ENCODE data around the gene MYH14. TPM values are rescaled to one million over a fixed set of nuclear protein-coding genes. Genes with fewer than 3 reads are reported as not detected.
A peak's percentile ranks its signal among the peaks of the same experiment; 100 is the strongest.

Gene MYH14
- total and polyA plus RNA-seq, 9 of the 15 experiments (the other 6 are each of a cell fraction or from before 2014, with no cell fraction given): 0.04 to 0.86 (median 0.19) TPM; not detected in 2

DNA sequence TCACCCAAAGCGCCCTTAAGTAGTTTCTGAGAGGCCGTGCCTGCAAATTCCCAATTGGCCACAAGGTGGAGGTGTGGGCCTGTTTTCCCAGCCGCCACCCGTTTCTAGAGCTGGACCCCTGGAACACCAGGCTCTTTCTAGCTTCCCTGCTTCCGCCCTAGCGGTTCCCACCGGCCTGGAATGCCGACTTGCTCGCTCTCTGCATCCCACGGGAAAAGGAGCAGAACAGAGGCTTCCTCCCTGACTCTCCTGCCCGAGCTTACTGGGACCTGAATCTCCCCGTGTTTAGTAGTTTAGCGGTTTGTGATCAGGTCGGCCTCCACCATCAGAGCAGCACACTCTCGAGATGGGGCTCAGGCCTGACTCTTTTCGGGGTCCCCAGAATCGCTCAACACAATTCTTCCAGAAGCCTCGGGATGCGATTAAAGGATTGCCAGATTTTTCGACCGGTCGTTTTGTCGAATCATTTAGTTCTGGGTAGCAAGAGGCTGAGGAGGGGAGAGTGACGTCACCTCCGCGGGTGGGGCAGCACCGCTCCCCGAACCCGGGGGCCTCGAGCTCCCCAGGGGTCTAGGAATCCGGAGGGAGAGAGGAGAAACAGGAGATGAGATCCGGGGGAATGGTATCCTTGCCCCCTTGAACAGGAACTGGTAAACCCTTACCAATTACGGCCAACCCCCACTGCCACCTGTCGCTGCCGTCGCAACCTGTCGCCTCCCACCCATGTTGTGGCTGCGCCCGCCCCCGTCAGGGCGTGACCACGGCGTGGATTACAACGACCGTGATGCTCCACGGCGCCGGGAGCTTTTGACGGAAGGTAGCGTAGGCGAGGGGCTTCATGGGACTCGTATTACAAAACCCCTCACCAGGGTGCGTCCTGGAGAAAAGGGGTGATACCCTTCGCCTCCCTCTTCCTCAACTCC, 154.0 kb downstream of the MYH14 start (continued):
- TF ChIP-seq, protein P1, sequence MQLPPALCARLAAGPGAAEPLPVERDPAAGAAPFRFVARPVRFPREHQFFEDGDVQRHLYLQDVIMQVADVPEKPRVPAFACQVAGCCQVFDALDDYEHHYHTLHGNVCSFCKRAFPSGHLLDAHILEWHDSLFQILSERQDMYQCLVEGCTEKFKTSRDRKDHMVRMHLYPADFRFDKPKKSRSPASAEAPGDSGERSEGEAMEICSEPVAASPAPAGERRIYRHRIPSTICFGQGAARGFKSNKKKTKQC (CRISPR knock-in tag; IDR thresholded peaks at IDR 0.05): no peak
- TF ChIP-seq POLR2A (conservative IDR thresholded peaks at IDR 0.05) (peak; percentile 3), CREM (IDR thresholded peaks at IDR 0.05; ENCODE audit: low read depth) (peak; percentile 90), ZNF174 (CRISPR knock-in tag; IDR thresholded peaks at IDR 0.05) (no peak), SREBF2 (CRISPR knock-in tag; IDR thresholded peaks at IDR 0.05) (no peak), ZNF232 (CRISPR knock-in tag; IDR thresholded peaks at IDR 0.05) (0 out of 2 replicates have a peak, but pooled peaks have one; percentile 41), U2AF1 (optimal IDR thresholded peaks at IDR 0.05; ENCODE audit: low read depth, low read length) (no peak), XRCC4 (IDR thresholded peaks at IDR 0.05; ENCODE audit: extremely low read depth, insufficient read depth, insufficient read length) (no peak), LARP7 (IDR thresholded peaks at IDR 0.05) (no peak), CEBPB (tag; IDR thresholded peaks at IDR 0.05) (peak; percentile 62), ZNF436 (CRISPR knock-in tag; IDR thresholded peaks at IDR 0.05) (no peak), ZNF274 (IDR thresholded peaks at IDR 0.05; ENCODE audit: borderline replicate concordance, low read depth, low read length) (no peak), RB1 (IDR thresholded peaks at IDR 0.05; ENCODE audit: low read depth) (peak; percentile 18; the same call in 1 of the 2 replicates), ZNF184 (CRISPR knock-in tag; IDR thresholded peaks at IDR 0.05) (no peak), MIER1 (IDR thresholded peaks at IDR 0.05; ENCODE audit: low read depth) (no peak), ATF2 (CRISPR knock-in tag; IDR thresholded peaks at IDR 0.05) (peak; percentile 95), NCOA6 (IDR thresholded peaks at IDR 0.05) (no peak), SP2 (IDR thresholded peaks at IDR 0.05; ENCODE audit: extremely low read depth, low read depth, low read length, poor library complexity, severe bottlenecking) (no peak), PATZ1 (CRISPR knock-in tag; IDR thresholded peaks at IDR 0.05; ENCODE audit: borderline replicate concordance) (peak; percentile 77; the same call in 1 of the 2 replicates), ESRRA (IDR thresholded peaks at IDR 0.05; ENCODE audit: borderline replicate concordance, low read depth) (0 out of 2 replicates have a peak, but pooled peaks have one; percentile 9), U2AF2 (optimal IDR thresholded peaks at IDR 0.05; ENCODE audit: low read depth, low read length) (no peak), RBM22 (IDR thresholded peaks at IDR 0.05; ENCODE audit: low read depth, low read length, poor library complexity, severe bottlenecking) (no peak)
- TF ChIP-seq, protein P2, sequence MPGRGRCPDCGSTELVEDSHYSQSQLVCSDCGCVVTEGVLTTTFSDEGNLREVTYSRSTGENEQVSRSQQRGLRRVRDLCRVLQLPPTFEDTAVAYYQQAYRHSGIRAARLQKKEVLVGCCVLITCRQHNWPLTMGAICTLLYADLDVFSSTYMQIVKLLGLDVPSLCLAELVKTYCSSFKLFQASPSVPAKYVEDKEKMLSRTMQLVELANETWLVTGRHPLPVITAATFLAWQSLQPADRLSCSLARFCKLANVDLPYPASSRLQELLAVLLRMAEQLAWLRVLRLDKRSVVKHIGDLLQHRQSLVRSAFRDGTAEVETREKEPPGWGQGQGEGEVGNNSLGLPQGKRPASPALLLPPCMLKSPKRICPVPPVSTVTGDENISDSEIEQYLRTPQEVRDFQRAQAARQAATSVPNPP (IDR thresholded peaks at IDR 0.05; ENCODE audit: borderline replicate concordance, insufficient read depth, insufficient read length): no peak

Data from K562 (cell line).